Spleen (tissue), 11 donors: ENCODE data around the gene DPP4. TPM values are rescaled to one million over a fixed set of nuclear protein-coding genes. Genes with fewer than 3 reads are reported as not detected.
A peak's percentile ranks its signal among the peaks of the same experiment; 100 is the strongest.

Experiments used
- DNase-seq: peaks from one replicate; pipeline ENCODE4 v3.0.0-alpha.2; 2020
- H3K27ac ChIP-seq, 8 donors: fragments of 200-600 bp; sonication (generic) in 7 of 8; 1 replicate in 4 of 8; 2 replicates in 4 of 8; pipeline versions ENCODE4 v1.5.0 to v1.8.0; 2016 to 2021; ENCODE audit warnings: inconsistent platforms in 4 of 8, mild to moderate bottlenecking in 4 of 8, moderate library complexity in 1 of 8
- H3K27me3 ChIP-seq, 7 donors: fragments of 200-600 bp; sonication (generic) in 6 of 7; replicated peaks in 1 of 7; 1 replicate in 4 of 7; 2 replicates in 3 of 7; pipeline versions ENCODE4 v1.5.0 to v1.8.0; 2016 to 2021; ENCODE audit warnings: inconsistent platforms in 3 of 7, mild to moderate bottlenecking in 1 of 7
- H3K36me3 ChIP-seq, 6 donors: fragments of 200-600 bp; sonication (generic) in 5 of 6; 1 replicate in 4 of 6; 2 replicates in 2 of 6; pipeline versions ENCODE4 v1.5.0 to v1.8.0; 2016 to 2021; ENCODE audit warnings: inconsistent platforms in 2 of 6
- H3K4me1 ChIP-seq, 6 donors: fragments of 200-600 bp; sonication (generic) in 5 of 6; 1 replicate in 3 of 6; 2 replicates in 3 of 6; pipeline versions ENCODE4 v1.5.0 to v1.8.0; 2016 to 2021; ENCODE audit warnings: inconsistent platforms in 3 of 6
- H3K4me3 ChIP-seq, 8 donors: fragments of 200-600 bp; sonication (generic) in 7 of 8; 1 replicate in 4 of 8; 2 replicates in 4 of 8; pipeline versions ENCODE4 v1.5.0 to v1.8.0; 2016 to 2021; ENCODE audit warnings: inconsistent platforms in 4 of 8, mild to moderate bottlenecking in 4 of 8, moderate library complexity in 2 of 8
- H3K9me3 ChIP-seq, 8 donors: fragments of 200-600 bp; sonication (generic) in 7 of 8; 1 replicate in 4 of 8; 2 replicates in 4 of 8; pipeline versions ENCODE4 v1.5.0 to v1.8.0; 2016 to 2021; ENCODE audit warnings: inconsistent platforms in 4 of 8
- POLR2A ChIP-seq, 3 donors: fragments of 450-650 bp; IDR thresholded peaks; one replicate each; pipeline ENCODE4 v1.5.1; 2017; ENCODE audit warnings: antibody characterized with exemption in 3 of 3, mild to moderate bottlenecking in 1 of 3
- POLR2AphosphoS5 ChIP-seq, 3 donors: sonication (generic); formaldehyde crosslinking; IDR thresholded peaks; one replicate each; pipeline ENCODE4 v1.5.1; 2017; ENCODE audit warnings: antibody characterized with exemption in 3 of 3
- WGBS, 5 donors: extraction: QIAGEN DNeasy Blood & Tissue Kit in 3 of 5; methylation state at CpG; one replicate each; pipeline versions ENCODE4 v1.1.5 to v1.1.7; 2013 to 2018; 5-methylcytosine and 5-hydroxymethylcytosine counted together
- intact Hi-C: fragments of 100-400 bp; cut with DNase I; formaldehyde crosslinking; loops from one replicate; pipeline ENCODE4 v1.15.0; 2023; ENCODE audit warnings: low total_unique reads
- polyA plus RNA-seq, 3 donors: library from polyadenylated mRNA; stranded (reverse); fragments of 200-250 nt; gene quantifications; one replicate each; pipeline ENCODE4 v1.2.1, GENCODE V29; 2013
- total RNA-seq, 7 donors: library from RNA; depleted of rRNA in 3 of 7; stranded (reverse); fragments of >200 nt in 3 of 7; fragmentation: NEBNext Ultra II Directional in 4 of 7; extraction: Animal tissue kit (Norgen Biotek cat#: 25700) in 4 of 7; gene quantifications; one replicate each; pipeline versions ENCODE4 v1.1.0 to v1.2.1, GENCODE V29; 2016 to 2021
- TF ChIP-seq, protein P1 (sequence below), 11 experiments: fragments of 200-600 bp in 7 of 11; fragments of 450-650 bp in 4 of 11; sonication (generic) in 4 of 11; IDR thresholded peaks in 8 of 11; conservative IDR thresholded peaks in 3 of 11; 1 replicate in 7 of 11; 2 replicates in 4 of 11; pipeline versions ENCODE4 v1.4.0 to v1.8.0; 2016 to 2021; ENCODE audit warnings: antibody characterized with exemption in 11 of 11, inconsistent platforms in 4 of 11, mild to moderate bottlenecking in 1 of 11
- donor health status: healthy with polysubstance abuse.
- donor health status: DM: no; HTN: no; CAD: no; lungs with moderate emphysema.
- donor health status: DM: no; HTN: no; CAD: no.
- donor health status: Bipolar disorder and iron deficiency.
- donor health status: healthy.
- donor health status: DM: no; HTN: no; CAD: no.
- donor health status: DM: yes; HTN: yes; CAD: no.

The DPP4 gene
- total and polyA plus RNA-seq, 10 donors, result 1.3 to 28.6 (median 18.4) TPM

DNA sequence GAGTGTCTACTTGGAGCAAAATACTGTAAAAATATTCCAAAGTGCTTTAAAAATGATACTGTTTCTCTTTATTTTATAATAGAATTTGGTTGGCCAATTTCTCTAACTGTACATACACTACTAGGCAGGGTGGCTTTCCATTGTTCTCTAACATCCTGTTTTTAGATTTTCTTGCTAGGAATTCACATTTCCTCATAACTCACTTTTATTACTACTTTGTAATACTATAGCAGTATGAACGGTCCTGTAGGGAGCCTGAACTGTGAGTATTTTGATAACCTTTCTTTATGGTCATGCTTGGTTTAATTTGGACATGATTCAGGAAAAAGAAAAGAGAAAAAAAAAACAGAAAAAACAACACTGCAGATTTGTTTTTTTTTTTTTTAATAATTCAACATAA, 40.3 kb upstream of the DPP4 start:
- WGBS, 5 donors, result 14 to 40% (median 23%) methylated on average over 1 of the region's 1 CpG
- intact Hi-C loops, result no loop called here

DNA sequence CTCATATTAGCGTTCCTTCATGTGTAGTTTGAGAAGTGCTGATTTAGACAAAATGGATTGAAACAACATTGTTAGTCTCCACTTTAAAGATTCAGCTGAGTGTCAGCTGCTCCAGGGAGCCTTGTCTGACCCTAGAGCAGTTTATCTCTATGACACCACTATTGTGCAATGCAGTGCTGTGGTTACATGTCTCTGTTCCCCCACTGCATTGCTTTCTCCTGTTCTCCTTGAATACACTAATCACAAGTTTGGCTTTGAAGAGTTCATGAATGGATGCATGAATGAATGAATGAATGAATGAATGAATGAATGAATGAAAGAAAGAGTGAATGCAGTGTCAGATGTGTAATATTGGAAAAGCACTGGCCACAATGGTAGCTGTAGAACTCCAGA, 39.8 kb upstream of the DPP4 start:
- no peak overlapping the region for H3K4me3 ChIP-seq
- 62 to 76% (median 73%) methylated on average over 1 of the region's 1 CpG for WGBS, 5 donors
- TF ChIP-seq, protein P1, sequence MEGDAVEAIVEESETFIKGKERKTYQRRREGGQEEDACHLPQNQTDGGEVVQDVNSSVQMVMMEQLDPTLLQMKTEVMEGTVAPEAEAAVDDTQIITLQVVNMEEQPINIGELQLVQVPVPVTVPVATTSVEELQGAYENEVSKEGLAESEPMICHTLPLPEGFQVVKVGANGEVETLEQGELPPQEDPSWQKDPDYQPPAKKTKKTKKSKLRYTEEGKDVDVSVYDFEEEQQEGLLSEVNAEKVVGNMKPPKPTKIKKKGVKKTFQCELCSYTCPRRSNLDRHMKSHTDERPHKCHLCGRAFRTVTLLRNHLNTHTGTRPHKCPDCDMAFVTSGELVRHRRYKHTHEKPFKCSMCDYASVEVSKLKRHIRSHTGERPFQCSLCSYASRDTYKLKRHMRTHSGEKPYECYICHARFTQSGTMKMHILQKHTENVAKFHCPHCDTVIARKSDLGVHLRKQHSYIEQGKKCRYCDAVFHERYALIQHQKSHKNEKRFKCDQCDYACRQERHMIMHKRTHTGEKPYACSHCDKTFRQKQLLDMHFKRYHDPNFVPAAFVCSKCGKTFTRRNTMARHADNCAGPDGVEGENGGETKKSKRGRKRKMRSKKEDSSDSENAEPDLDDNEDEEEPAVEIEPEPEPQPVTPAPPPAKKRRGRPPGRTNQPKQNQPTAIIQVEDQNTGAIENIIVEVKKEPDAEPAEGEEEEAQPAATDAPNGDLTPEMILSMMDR (IDR thresholded peaks at IDR 0.05 in 8 of 11, conservative IDR thresholded peaks at IDR 0.05 in 3 of 11), result no peak
- no peak for TF ChIP-seq POLR2AphosphoS5 (IDR thresholded peaks at IDR 0.05)
- no peak for TF ChIP-seq POLR2A (IDR thresholded peaks at IDR 0.05)
- peaks cover 0 to 24% (median 4%) of the 10 kb centered on the region in 6 donors for H3K4me1 ChIP-seq
- no peaks in the 10 kb centered on the region for H3K27me3 ChIP-seq
- H3K27ac ChIP-seq, result no peak overlapping the region
- no peaks in the 10 kb centered on the region for H3K36me3 ChIP-seq
- DNase-seq, result no peak
- intact Hi-C loops, result no loop called here
- peaks cover 0 to 9% (median 5%) of the 10 kb centered on the region in 8 donors for H3K9me3 ChIP-seq

More for the DNA sequence above, 40.3 kb upstream of the DPP4 start:
- no peaks in the 10 kb centered on the region for H3K27me3 ChIP-seq
- no peak for DNase-seq
- H3K27ac ChIP-seq, result peak overlapping the region in 1 of 8 donors; percentile 4
- TF ChIP-seq POLR2A (IDR thresholded peaks at IDR 0.05) (no peak), POLR2AphosphoS5 (IDR thresholded peaks at IDR 0.05) (no peak)
- TF ChIP-seq, protein P1 (IDR thresholded peaks at IDR 0.05 in 8 of 11, conservative IDR thresholded peaks at IDR 0.05 in 3 of 11), result no peak
- peaks cover 0 to 9% (median 5%) of the 10 kb centered on the region in 8 donors for H3K9me3 ChIP-seq
- H3K4me3 ChIP-seq, result no peak overlapping the region
- no peaks in the 10 kb centered on the region for H3K36me3 ChIP-seq
- H3K4me1 ChIP-seq, result peaks cover 0 to 24% (median 6%) of the 10 kb centered on the region in 6 donors

DNA sequence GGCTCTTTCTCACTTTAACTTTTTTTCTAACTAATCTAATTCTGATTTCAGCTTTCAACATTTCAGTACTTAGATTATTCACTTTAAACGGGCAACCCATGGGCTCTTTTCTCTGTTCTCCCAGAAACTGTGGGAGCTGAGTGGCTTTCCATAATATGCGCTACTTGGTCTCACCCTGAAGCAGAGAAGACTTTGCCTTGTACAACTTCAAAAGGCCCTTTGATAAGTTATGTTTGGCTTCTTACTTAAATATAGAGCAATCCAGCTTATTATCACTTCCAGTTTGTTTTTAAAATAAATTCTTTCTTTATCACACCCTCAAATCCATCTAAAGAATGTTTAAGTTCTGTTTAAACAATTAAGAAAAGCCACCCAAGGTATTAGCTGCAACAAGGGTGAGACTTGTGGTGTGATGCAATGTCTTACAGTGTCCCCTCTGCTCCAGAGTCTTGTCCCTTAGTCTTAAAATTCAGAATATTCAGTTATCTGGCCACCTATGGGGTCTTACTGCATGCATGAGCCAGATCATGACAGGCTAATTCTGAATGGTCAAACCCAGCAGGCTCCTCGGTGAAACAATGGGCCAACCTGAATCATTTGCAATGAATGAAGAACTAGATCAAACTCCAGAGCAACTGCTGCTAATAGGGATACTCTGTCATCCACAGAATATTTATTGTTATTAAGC, 39.2 kb upstream of the DPP4 start:
- no peak overlapping the region for H3K27ac ChIP-seq

More for the DNA sequence above, 39.2 kb upstream of the DPP4 start:
- Histone ChIP-seq H3K9me3 (peaks cover 0 to 9% (median 5%) of the 10 kb centered on the region in 8 donors), H3K4me1 (peaks cover 0 to 20% (median 3%) of the 10 kb centered on the region in 6 donors), H3K27me3 (no peaks in the 10 kb centered on the region), H3K36me3 (no peaks in the 10 kb centered on the region), H3K4me3 (no peak overlapping the region)
- intact Hi-C loops, result no loop called here
- TF ChIP-seq, protein P1 (IDR thresholded peaks at IDR 0.05 in 8 of 11, conservative IDR thresholded peaks at IDR 0.05 in 3 of 11), result no peak
- TF ChIP-seq POLR2A (IDR thresholded peaks at IDR 0.05) (no peak), POLR2AphosphoS5 (IDR thresholded peaks at IDR 0.05) (no peak)
- no peak for DNase-seq
- 80 to 90% (median 88%) methylated on average over 3 of the region's 3 CpGs for WGBS, 5 donors
